SK-N-SH (cell line): ENCODE measurements around the gene RELT.

Source experiments
- ELF1 ChIP-seq: IDR thresholded peaks from 2 replicates; pipeline ENCODE4 v1.4.0; 2012
- EZH2phosphoT487 ChIP-seq: fragments of 200-600 bp; sonication (generic); IDR thresholded peaks from 2 replicates; pipeline ENCODE4 v1.6.1; 2017; ENCODE audit warnings: low read depth, mixed run types, mild to moderate bottlenecking, antibody characterized with exemption, moderate library complexity, borderline replicate concordance
- POLR2AphosphoS5 ChIP-seq: IDR thresholded peaks from 2 replicates; pipeline ENCODE4 v1.6.1; 2012; ENCODE audit warnings: low read depth, low read length
- RAD21 ChIP-seq: IDR thresholded peaks from 2 replicates; pipeline ENCODE4 v1.6.1; 2012; ENCODE audit warnings: mild to moderate bottlenecking, low read length
- RFX5 ChIP-seq: IDR thresholded peaks from 2 replicates; pipeline ENCODE4 v1.6.1; 2012; ENCODE audit warnings: mild to moderate bottlenecking, improper control_type of control experiment, low read length
- TCF12 ChIP-seq: IDR thresholded peaks from 2 replicates; pipeline ENCODE4 v1.4.0; 2012
- TF ChIP-seq, protein P1 (sequence below): fragments of 200-600 bp; sonication (generic); IDR thresholded peaks from 2 replicates; pipeline ENCODE4 v1.6.1; 2017; ENCODE audit warnings: antibody characterized with exemption, mild to moderate bottlenecking, moderate library complexity
- TF ChIP-seq, protein P2 (sequence below): IDR thresholded peaks from 2 replicates; pipeline ENCODE4 v1.6.1; 2012; ENCODE audit warnings: mild to moderate bottlenecking, low read depth, low read length, moderate library complexity
- TF ChIP-seq, protein P3 (sequence below): IDR thresholded peaks from 2 replicates; pipeline ENCODE4 v1.4.0; 2012; ENCODE audit warnings: low read depth

DNA sequence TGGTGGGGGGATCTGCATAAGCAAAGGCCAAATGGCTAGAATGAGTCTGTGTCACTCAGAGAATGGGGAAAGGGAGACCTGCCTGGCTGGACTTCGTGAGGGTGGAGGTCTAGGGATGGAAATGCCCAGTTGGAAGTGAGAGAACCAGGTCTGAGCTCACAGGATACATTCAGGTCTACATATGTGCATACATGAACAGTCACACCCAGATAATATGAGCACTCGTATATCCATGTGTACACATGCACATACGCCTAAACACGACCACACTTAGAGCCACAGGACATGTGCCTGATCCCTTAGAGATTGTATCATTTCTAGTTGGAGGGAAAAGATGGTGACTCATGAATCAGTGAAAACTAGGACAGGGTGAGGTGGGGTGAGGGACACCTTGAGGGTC, 21.1 kb upstream of the RELT start:
- TF ChIP-seq, protein P1, sequence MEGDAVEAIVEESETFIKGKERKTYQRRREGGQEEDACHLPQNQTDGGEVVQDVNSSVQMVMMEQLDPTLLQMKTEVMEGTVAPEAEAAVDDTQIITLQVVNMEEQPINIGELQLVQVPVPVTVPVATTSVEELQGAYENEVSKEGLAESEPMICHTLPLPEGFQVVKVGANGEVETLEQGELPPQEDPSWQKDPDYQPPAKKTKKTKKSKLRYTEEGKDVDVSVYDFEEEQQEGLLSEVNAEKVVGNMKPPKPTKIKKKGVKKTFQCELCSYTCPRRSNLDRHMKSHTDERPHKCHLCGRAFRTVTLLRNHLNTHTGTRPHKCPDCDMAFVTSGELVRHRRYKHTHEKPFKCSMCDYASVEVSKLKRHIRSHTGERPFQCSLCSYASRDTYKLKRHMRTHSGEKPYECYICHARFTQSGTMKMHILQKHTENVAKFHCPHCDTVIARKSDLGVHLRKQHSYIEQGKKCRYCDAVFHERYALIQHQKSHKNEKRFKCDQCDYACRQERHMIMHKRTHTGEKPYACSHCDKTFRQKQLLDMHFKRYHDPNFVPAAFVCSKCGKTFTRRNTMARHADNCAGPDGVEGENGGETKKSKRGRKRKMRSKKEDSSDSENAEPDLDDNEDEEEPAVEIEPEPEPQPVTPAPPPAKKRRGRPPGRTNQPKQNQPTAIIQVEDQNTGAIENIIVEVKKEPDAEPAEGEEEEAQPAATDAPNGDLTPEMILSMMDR = no peak
- TF ChIP-seq, protein P2, sequence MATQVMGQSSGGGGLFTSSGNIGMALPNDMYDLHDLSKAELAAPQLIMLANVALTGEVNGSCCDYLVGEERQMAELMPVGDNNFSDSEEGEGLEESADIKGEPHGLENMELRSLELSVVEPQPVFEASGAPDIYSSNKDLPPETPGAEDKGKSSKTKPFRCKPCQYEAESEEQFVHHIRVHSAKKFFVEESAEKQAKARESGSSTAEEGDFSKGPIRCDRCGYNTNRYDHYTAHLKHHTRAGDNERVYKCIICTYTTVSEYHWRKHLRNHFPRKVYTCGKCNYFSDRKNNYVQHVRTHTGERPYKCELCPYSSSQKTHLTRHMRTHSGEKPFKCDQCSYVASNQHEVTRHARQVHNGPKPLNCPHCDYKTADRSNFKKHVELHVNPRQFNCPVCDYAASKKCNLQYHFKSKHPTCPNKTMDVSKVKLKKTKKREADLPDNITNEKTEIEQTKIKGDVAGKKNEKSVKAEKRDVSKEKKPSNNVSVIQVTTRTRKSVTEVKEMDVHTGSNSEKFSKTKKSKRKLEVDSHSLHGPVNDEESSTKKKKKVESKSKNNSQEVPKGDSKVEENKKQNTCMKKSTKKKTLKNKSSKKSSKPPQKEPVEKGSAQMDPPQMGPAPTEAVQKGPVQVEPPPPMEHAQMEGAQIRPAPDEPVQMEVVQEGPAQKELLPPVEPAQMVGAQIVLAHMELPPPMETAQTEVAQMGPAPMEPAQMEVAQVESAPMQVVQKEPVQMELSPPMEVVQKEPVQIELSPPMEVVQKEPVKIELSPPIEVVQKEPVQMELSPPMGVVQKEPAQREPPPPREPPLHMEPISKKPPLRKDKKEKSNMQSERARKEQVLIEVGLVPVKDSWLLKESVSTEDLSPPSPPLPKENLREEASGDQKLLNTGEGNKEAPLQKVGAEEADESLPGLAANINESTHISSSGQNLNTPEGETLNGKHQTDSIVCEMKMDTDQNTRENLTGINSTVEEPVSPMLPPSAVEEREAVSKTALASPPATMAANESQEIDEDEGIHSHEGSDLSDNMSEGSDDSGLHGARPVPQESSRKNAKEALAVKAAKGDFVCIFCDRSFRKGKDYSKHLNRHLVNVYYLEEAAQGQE = no peak
- TF ChIP-seq RFX5 (no peak), EZH2phosphoT487 (no peak), TCF12 (no peak), ELF1 (no peak), POLR2AphosphoS5 (no peak), RAD21 (no peak)
- TF ChIP-seq, protein P3, sequence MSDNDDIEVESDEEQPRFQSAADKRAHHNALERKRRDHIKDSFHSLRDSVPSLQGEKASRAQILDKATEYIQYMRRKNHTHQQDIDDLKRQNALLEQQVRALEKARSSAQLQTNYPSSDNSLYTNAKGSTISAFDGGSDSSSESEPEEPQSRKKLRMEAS = no peak
